T-cell (primary cell): ENCODE measurements around the gene PHTF1. TPM values are rescaled to one million over a fixed set of nuclear protein-coding genes. Genes with fewer than 3 reads are reported as not detected.

Experiments used
- ATAC-seq, 4 experiments: fragments of 200-7000 bp in 3 of 4; fragments of 150-1000 bp in 1 of 4; cut with Tn5 transposase; replicated peaks in 1 of 4; 1 replicate in 3 of 4; 2 replicates in 1 of 4; pipeline ENCODE4 v1.10.0; 2021; ENCODE audit warnings: moderate library complexity in 3 of 4, mild to moderate bottlenecking in 2 of 4, moderate number of reproducible peaks in 1 of 4
- CTCF ChIA-PET, 2 donors: fragments of 300-600 bp; sonication (Branson Sonifier 250); formaldehyde crosslinking; loops; one replicate each; lab custom pipeline; 2022; ENCODE audit warnings: antibody characterized with exemption in 2 of 2; lab: Charles Lee
- POLR2A ChIA-PET, 2 donors: fragments of 300-600 bp; sonication (Branson Sonifier 250); formaldehyde crosslinking; loops; one replicate each; lab custom pipeline; 2022; ENCODE audit warnings: antibody characterized with exemption in 2 of 2; lab: Charles Lee
- DNase-seq, 35 experiments: peaks; one replicate each; pipeline versions ENCODE4 v3.0.0 to v3.0.0-alpha.2; 2013 to 2023
- H3K27ac ChIP-seq: one replicate; pipeline ENCODE4 v1.5.1; 2013; ENCODE audit warnings: low read length
- H3K27me3 ChIP-seq, 2 experiments: replicated peaks in 1 of 2; 1 replicate in 1 of 2; 2 replicates in 1 of 2; pipeline versions ENCODE4 v1.6.1 to v1.7.0; 2013; ENCODE audit warnings: low read length in 1 of 2, mixed read lengths in 1 of 2; ENCODE audit not compliant: control insufficient read depth in 2 of 2, insufficient read depth in 2 of 2; ENCODE audit errors: extremely low read depth in 1 of 2
- H3K36me3 ChIP-seq, 2 donors: 1 replicate in 1 of 2; 2 replicates in 1 of 2; pipeline versions ENCODE4 v1.6.1 to v1.7.0; 2013; ENCODE audit warnings: low read length in 1 of 2; ENCODE audit not compliant: control insufficient read depth in 2 of 2, insufficient read depth in 1 of 2; ENCODE audit errors: extremely low read depth in 1 of 2
- H3K4me1 ChIP-seq, 2 experiments: 1 replicate in 1 of 2; 2 replicates in 1 of 2; pipeline versions ENCODE4 v1.6.1 to v1.7.0; 2013; ENCODE audit warnings: low read length in 2 of 2, mixed read lengths in 1 of 2; ENCODE audit not compliant: insufficient read depth in 2 of 2, control insufficient read depth in 1 of 2; ENCODE audit errors: extremely low read depth in 1 of 2
- H3K4me3 ChIP-seq, 2 donors: 1 replicate in 1 of 2; 2 replicates in 1 of 2; pipeline versions ENCODE4 v1.5.1 to v1.7.0; 2013; ENCODE audit warnings: mild to moderate bottlenecking in 2 of 2, low read length in 1 of 2, moderate library complexity in 1 of 2; ENCODE audit not compliant: control insufficient read depth in 1 of 2; ENCODE audit errors: extremely low read depth in 1 of 2
- H3K9me3 ChIP-seq: 2 replicates; pipeline ENCODE4 v1.7.0; 2013
- H3K27ac Mint-ChIP-seq, 2 donors: one replicate each; pipeline ENCODE4 v1.8.0; 2020 to 2021; ENCODE audit warnings: mild to moderate bottlenecking in 2 of 2, mixed read lengths in 2 of 2
- H3K27me3 Mint-ChIP-seq, 2 donors: one replicate each; pipeline ENCODE4 v1.8.0; 2021 to 2022; ENCODE audit warnings: mixed read lengths in 2 of 2
- H3K36me3 Mint-ChIP-seq: one replicate; pipeline ENCODE4 v1.8.0; 2021; ENCODE audit warnings: mixed read lengths
- H3K4me1 Mint-ChIP-seq, 3 donors: one replicate each; pipeline ENCODE4 v1.8.0; 2020 to 2022; ENCODE audit warnings: mixed read lengths in 3 of 3, mild to moderate bottlenecking in 1 of 3
- H3K4me3 Mint-ChIP-seq, 3 donors: one replicate each; pipeline ENCODE4 v1.8.0; 2020 to 2022; ENCODE audit warnings: mild to moderate bottlenecking in 3 of 3, mixed read lengths in 3 of 3, moderate library complexity in 3 of 3
- H3K9me3 Mint-ChIP-seq, 3 donors: one replicate each; pipeline ENCODE4 v1.8.0; 2020 to 2022; ENCODE audit warnings: mixed read lengths in 3 of 3
- WGBS: methylation state at CpG from one replicate; pipeline ENCODE4 v1.1.5; 2013; ENCODE audit warnings: missing lambda C conversion rate; ENCODE audit not compliant: insufficient coverage; 5-methylcytosine and 5-hydroxymethylcytosine counted together
- total RNA-seq, 35 experiments: library from RNA in 6 of 35; stranded (reverse) in 6 of 35; fragments of 120-200 nt in 1 of 35; gene quantifications; one replicate each; pipeline versions ENCODE4 v1.2.1 to v1.2.4 and lab custom pipeline; 2013 to 2026

Gene PHTF1
- total RNA-seq, 5 donors from 2014 or later (not counting 1 experiment from before 2014, with no cell fraction given), result 5.9 to 10.5 (median 9.2) TPM

DNA sequence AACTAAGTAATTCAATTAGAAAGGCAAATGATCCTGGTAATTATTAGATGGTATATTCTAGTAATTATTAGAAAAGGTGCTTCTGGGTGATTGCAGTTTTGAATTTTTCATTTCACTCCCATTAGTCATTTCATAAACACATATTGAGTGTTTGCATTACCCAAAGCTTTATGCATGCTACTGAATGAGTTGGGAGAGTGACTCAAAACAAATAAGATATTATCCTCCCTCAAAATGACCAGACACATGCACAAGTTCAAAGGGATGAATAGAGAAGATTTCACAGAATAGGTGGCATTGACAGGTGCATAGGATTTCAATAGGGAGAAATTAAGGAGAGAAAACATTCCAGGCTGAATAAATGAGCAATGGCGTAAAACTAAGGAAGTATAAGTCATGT is 84.7 kb downstream of the PHTF1 start:
- no peaks in the 10 kb centered on the region for H3K36me3 Mint-ChIP-seq

DNA sequence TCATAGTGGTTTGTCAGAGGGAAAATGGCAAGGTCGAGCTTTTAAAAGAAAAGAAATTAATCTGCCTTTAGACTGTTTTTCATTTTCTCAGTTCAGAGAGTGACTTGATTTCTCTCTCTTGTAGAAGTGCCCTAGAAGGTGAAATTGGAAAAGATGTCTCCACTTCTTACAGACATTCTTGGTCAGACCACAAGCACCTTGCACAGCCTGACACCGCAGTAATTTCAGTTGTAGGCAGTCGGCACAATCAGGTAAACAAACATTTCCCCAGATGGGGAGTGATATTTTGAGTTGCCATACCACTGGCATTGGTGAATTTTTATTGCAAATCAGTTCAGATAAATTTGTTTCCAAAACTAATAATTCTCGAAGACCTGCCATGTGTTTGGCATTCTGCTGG is 86.8 kb downstream of the PHTF1 start:
- H3K4me3 ChIP-seq, result no peak overlapping the region
- H3K36me3 ChIP-seq, result no peaks in the 10 kb centered on the region
- no peaks in the 10 kb centered on the region for H3K27me3 ChIP-seq
- Mint-ChIP-seq H3K27ac (no peak overlapping the region), H3K4me1 (no peaks in the 10 kb centered on the region), H3K27me3 (no peaks in the 10 kb centered on the region), H3K36me3 (peaks cover 4% of the 10 kb centered on the region), H3K9me3 (no peaks in the 10 kb centered on the region), H3K4me3 (no peak overlapping the region)
- ChIA-PET CTCF (no interaction called here), POLR2A (interaction anchor here in 1 of 2 donors (0.6 kb wide), 1 partner anchor 530 kb away, joined by 3 read pairs; no protein-coding TSS in a partner anchor)
- ATAC-seq (no peak), DNase-seq (no peak)
- 100% methylated on average over 1 of the region's 4 CpGs for WGBS
- H3K4me1 ChIP-seq, result no peaks in the 10 kb centered on the region
- H3K27ac ChIP-seq, result no peak overlapping the region
- no peaks in the 10 kb centered on the region for H3K9me3 ChIP-seq

More for the DNA sequence above, 84.7 kb downstream of the PHTF1 start:
- Mint-ChIP-seq H3K4me3 (no peak overlapping the region), H3K27me3 (no peaks in the 10 kb centered on the region), H3K27ac (no peak overlapping the region), H3K9me3 (no peaks in the 10 kb centered on the region), H3K4me1 (no peaks in the 10 kb centered on the region)
- ChIA-PET POLR2A (no interaction called here), CTCF (interaction anchor here in 1 of 2 donors (0.6 kb wide), 1 partner anchor 12 kb away, joined by 3 read pairs; no protein-coding TSS in a partner anchor)
- Histone ChIP-seq H3K9me3 (no peaks in the 10 kb centered on the region), H3K4me3 (no peak overlapping the region), H3K27me3 (no peaks in the 10 kb centered on the region), H3K4me1 (no peaks in the 10 kb centered on the region), H3K36me3 (no peaks in the 10 kb centered on the region), H3K27ac (no peak overlapping the region)
- no peak for DNase-seq
- WGBS, result 92% methylated on average over 1 of the region's 1 CpG
- no peak for ATAC-seq

DNA sequence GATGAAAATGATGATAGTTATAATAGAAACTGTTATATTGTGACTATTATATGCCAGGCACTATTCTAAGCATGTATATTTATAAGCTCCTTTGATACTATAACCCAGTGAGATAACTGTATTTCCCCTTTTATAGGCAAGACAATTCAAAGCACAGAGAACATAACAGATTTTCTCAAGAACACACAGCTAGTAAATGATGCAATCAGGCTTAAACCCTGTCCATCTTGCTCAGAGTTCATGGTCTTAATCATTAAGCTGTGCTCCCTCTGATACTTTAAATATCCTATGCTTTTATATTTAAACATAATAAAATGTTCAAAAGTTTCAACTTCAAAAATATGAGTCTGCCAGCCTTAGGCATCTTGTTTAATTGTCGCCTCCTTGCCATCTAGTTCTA is 88.6 kb downstream of the PHTF1 start:
- Histone ChIP-seq H3K27ac (no peak overlapping the region), H3K4me3 (no peak overlapping the region), H3K4me1 (no peaks in the 10 kb centered on the region), H3K27me3 (no peaks in the 10 kb centered on the region), H3K36me3 (no peaks in the 10 kb centered on the region), H3K9me3 (no peaks in the 10 kb centered on the region)
- Mint-ChIP-seq H3K4me1 (no peaks in the 10 kb centered on the region), H3K27ac (no peak overlapping the region), H3K4me3 (no peak overlapping the region), H3K9me3 (no peaks in the 10 kb centered on the region), H3K27me3 (no peaks in the 10 kb centered on the region), H3K36me3 (peaks cover 11% of the 10 kb centered on the region)
- WGBS, result no CpG with 5 or more reads among the region's 1 CpG
- POLR2A ChIA-PET, result no interaction called here
- DNase-seq (no peak), ATAC-seq (no peak)
- CTCF ChIA-PET, result no interaction called here

DNA sequence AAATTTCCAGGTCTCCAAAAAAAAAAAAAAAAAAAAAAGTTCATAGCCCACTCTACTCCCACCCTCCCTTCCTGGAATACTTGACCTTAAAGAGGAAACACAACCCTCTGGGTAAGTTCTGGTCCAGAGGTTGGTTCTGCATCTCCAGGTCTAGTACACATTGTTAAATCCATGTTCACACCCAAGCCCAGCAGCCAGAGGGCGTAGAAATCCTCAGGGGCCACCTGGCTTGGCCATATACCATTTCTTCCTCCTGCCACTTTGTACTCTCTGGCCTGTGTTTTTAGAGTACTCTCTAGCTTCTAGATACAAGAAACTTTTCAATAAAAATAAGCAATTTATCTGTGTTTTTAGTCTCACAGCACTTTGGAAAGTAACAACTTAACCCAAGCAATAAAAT is 89.3 kb downstream of the PHTF1 start:
- peaks cover 11% of the 10 kb centered on the region for H3K36me3 Mint-ChIP-seq
- ATAC-seq (no peak), DNase-seq (no peak)
- no peaks in the 10 kb centered on the region for H3K27me3 ChIP-seq
- POLR2A ChIA-PET, result no interaction called here
- no peaks in the 10 kb centered on the region for H3K4me1 ChIP-seq
- H3K4me1 Mint-ChIP-seq, result no peaks in the 10 kb centered on the region
- CTCF ChIA-PET, result interaction anchor here in 1 of 2 donors (0.6 kb wide), 1 partner anchor 94 kb away, joined by 7 read pairs; no protein-coding TSS in a partner anchor
- no peaks in the 10 kb centered on the region for H3K27me3 Mint-ChIP-seq
- no peak overlapping the region for H3K27ac ChIP-seq
- WGBS, result no CpG with 5 or more reads among the region's 1 CpG
- no peak overlapping the region for H3K27ac Mint-ChIP-seq
- no peaks in the 10 kb centered on the region for H3K36me3 ChIP-seq
- H3K4me3 ChIP-seq, result no peak overlapping the region
- no peak overlapping the region for H3K4me3 Mint-ChIP-seq
- H3K9me3 Mint-ChIP-seq, result no peaks in the 10 kb centered on the region
- H3K9me3 ChIP-seq, result no peaks in the 10 kb centered on the region

DNA sequence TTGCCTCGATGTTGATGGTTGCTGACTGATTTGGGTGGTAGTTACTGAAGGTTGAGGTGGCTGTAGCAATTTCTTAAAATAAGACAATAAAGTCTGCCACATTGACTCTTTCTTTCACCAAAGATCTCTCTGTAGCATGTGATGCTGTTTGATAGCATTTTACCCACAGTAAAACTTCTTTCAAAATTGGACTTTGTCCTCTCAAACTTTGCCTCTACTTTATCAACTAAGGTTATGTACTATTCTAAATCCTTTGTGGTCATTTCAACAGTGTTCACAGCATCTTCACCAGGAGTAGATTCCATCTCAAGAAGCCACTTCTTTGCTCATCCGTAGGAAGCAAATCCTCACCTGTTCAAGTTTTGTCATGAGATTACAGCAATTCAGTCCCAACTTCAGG is 93.2 kb downstream of the PHTF1 start:
- ATAC-seq, result no peak
- Mint-ChIP-seq H3K36me3 (peaks cover 17% of the 10 kb centered on the region), H3K27ac (no peak overlapping the region), H3K9me3 (no peaks in the 10 kb centered on the region), H3K4me3 (no peak overlapping the region), H3K4me1 (no peaks in the 10 kb centered on the region), H3K27me3 (no peaks in the 10 kb centered on the region)
- CTCF ChIA-PET, result no interaction called here
- Histone ChIP-seq H3K4me1 (no peaks in the 10 kb centered on the region), H3K27ac (no peak overlapping the region), H3K27me3 (no peaks in the 10 kb centered on the region), H3K9me3 (no peaks in the 10 kb centered on the region), H3K36me3 (no peaks in the 10 kb centered on the region), H3K4me3 (no peak overlapping the region)
- POLR2A ChIA-PET, result no interaction called here
- no peak for DNase-seq
- 92% methylated on average over 1 of the region's 2 CpGs for WGBS

DNA sequence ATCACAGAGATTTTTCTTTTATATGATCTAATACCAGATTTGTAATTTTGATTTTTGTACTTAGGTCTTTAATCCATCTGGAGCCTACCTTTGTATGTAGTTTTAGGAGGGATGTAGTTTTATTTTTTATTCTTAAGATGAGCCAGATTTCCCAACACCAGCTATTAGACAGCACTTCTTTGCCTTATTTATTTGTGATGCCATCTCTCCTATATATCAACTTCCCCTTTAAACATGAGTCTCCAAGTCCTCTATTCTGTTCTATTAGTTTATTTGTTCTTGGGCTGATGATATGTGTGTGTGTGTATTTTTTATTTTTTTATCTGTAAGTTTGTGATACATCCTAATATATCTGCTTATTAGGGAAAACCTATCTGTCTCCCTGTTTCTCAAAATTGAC is 94.2 kb downstream of the PHTF1 start:
- H3K27ac ChIP-seq, result no peak overlapping the region
- no peaks in the 10 kb centered on the region for H3K9me3 ChIP-seq
- Mint-ChIP-seq H3K9me3 (no peaks in the 10 kb centered on the region), H3K27me3 (no peaks in the 10 kb centered on the region), H3K4me3 (no peak overlapping the region), H3K36me3 (peaks cover 19% of the 10 kb centered on the region), H3K4me1 (no peaks in the 10 kb centered on the region), H3K27ac (no peak overlapping the region)
- no peak for ATAC-seq
- no peaks in the 10 kb centered on the region for H3K36me3 ChIP-seq
- H3K4me1 ChIP-seq, result no peaks in the 10 kb centered on the region
- ChIA-PET POLR2A (no interaction called here), CTCF (no interaction called here)
- no peaks in the 10 kb centered on the region for H3K27me3 ChIP-seq
- no peak overlapping the region for H3K4me3 ChIP-seq
- DNase-seq, result no peak
